AG04449 (cell line): Measurements from ENCODE around the gene CYSLTR2.
"Not testable (repeated sequence)": the region's sequence is repeated elsewhere in the genome, so short reads cannot be mapped to it uniquely, and the experiment has no call there.

Source experiments
- CTCF ChIA-PET: fragments of 350-600 bp; formaldehyde crosslinking; extraction: SDS; loops from one replicate; lab custom pipeline; 2021; ENCODE audit warnings: antibody characterized with exemption; lab: Yijun Ruan, JAX
- POLR2A ChIA-PET: fragments of 400-600, 350-600 bp; formaldehyde crosslinking; extraction: SDS; loops from one replicate; lab custom pipeline; 2020; ENCODE audit warnings: antibody characterized with exemption, inconsistent platforms; lab: Yijun Ruan, JAX
- DNase-seq: peaks from one replicate; pipeline ENCODE4 v3.0.0-alpha.2; 2010; ENCODE audit warnings: low read depth, low spot score
- H3K4me3 ChIP-seq: 2 replicates; pipeline ENCODE4 v1.5.1; 2011; ENCODE audit warnings: low read depth, mild to moderate bottlenecking, control low read depth, low read length
- TF ChIP-seq, protein P1 (sequence below): IDR thresholded peaks from one replicate; pipeline ENCODE4 v1.5.1; 2011; ENCODE audit warnings: mild to moderate bottlenecking, moderate library complexity, low read length, control low read depth, inconsistent platforms; ENCODE audit not compliant: insufficient read depth; ENCODE audit errors: missing control alignments

Gene CYSLTR2

GRCh38 chr13:48686636-48687210, 33.0 kb downstream of the CYSLTR2 start:
- CTCF ChIA-PET, result no interaction called here
- POLR2A ChIA-PET, result no interaction called here
- TF ChIP-seq, protein P1, sequence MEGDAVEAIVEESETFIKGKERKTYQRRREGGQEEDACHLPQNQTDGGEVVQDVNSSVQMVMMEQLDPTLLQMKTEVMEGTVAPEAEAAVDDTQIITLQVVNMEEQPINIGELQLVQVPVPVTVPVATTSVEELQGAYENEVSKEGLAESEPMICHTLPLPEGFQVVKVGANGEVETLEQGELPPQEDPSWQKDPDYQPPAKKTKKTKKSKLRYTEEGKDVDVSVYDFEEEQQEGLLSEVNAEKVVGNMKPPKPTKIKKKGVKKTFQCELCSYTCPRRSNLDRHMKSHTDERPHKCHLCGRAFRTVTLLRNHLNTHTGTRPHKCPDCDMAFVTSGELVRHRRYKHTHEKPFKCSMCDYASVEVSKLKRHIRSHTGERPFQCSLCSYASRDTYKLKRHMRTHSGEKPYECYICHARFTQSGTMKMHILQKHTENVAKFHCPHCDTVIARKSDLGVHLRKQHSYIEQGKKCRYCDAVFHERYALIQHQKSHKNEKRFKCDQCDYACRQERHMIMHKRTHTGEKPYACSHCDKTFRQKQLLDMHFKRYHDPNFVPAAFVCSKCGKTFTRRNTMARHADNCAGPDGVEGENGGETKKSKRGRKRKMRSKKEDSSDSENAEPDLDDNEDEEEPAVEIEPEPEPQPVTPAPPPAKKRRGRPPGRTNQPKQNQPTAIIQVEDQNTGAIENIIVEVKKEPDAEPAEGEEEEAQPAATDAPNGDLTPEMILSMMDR, result no peak

GRCh38 chr13:48687249-48687648, 33.5 kb downstream of the CYSLTR2 start:
- H3K4me3 ChIP-seq, result no peak overlapping the region
- CTCF ChIA-PET, result no interaction called here
- POLR2A ChIA-PET, result no interaction called here
- DNase-seq, result no peak
- TF ChIP-seq, protein P1, result no peak

More at GRCh38 chr13:48686636-48687210, 33.0 kb downstream of the CYSLTR2 start:
- no peak for DNase-seq
- no peak overlapping the region for H3K4me3 ChIP-seq

GRCh38 chr13:48693998-48694397, 40.3 kb downstream of the CYSLTR2 start:
- no peak for DNase-seq
- no peak overlapping the region for H3K4me3 ChIP-seq
- ChIA-PET POLR2A (no interaction called here), CTCF (no interaction called here)
- TF ChIP-seq, protein P1, result no peak

DNA sequence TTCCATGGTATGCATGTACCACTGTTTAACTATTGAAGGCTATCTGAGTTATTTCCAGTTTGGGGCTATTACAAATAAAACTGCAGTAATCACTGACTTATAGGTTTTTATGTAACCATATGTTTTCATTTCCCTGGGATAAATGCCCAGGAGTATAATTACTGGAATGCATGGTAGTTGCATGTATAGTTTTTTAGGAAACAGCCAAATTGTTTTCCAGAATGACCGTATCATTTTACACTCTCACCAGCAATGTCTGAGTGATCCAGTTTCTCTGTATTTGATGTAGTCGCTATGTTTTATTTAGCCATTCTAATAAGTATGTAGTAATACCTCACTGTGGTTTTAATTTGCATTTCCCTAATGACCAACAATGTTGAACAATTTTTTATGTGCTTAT, 42.0 kb downstream of the CYSLTR2 start:
- no peak for DNase-seq
- TF ChIP-seq, protein P1, result no peak
- ChIA-PET CTCF (no interaction called here), POLR2A (no interaction called here)
- no peak overlapping the region for H3K4me3 ChIP-seq

- H3K4me3 ChIP-seq, CTCF ChIA-PET, DNase-seq, POLR2A ChIA-PET: not testable (repeated sequence)
Measured at GRCh38 chr13:48696676-48697075, 42.9 kb downstream of the CYSLTR2 start.

DNA sequence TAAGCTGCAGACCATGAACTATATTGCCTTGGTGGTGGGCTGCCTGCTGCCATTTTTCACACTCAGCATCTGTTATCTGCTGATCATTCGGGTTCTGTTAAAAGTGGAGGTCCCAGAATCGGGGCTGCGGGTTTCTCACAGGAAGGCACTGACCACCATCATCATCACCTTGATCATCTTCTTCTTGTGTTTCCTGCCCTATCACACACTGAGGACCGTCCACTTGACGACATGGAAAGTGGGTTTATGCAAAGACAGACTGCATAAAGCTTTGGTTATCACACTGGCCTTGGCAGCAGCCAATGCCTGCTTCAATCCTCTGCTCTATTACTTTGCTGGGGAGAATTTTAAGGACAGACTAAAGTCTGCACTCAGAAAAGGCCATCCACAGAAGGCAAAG, 53.7 kb downstream of the CYSLTR2 start:
- TF ChIP-seq, protein P1, result no peak
- no peak overlapping the region for H3K4me3 ChIP-seq
- no peak for DNase-seq
- CTCF ChIA-PET, result no interaction called here
- POLR2A ChIA-PET, result no interaction called here

GRCh38 chr13:48708764-48709163, 55.0 kb downstream of the CYSLTR2 start:
- ChIA-PET CTCF (interaction anchor here (1.6 kb wide), 1 partner anchor 129 kb away, joined by 3 read pairs; no protein-coding TSS in a partner anchor), POLR2A (no interaction called here)
- TF ChIP-seq, protein P1, result no peak
- DNase-seq, result no peak
- H3K4me3 ChIP-seq, result no peak overlapping the region
